ACHN (cell line): Measurements from ENCODE around the gene ECM1.
A peak's percentile ranks its signal among the peaks of the same experiment; 100 is the strongest.

Experiments used
- DNase-seq: peaks from one replicate; pipeline ENCODE4 v3.0.0-alpha.2; 2015
- in situ Hi-C: cut with HindIII; loops from 2 replicates; pipeline ENCODE4 v1.10.0; 2017; ENCODE audit warnings: low sequenced_read_pairs, low pct_ligation_motif_present, low pct_unique_long_range_greater_than_20kb

Gene ECM1

GRCh38 chr1:150507912-150508864 lies at the start of gene ECM1:
Gene ECM1, plus strand, starts transcription at chr1:150508109. Its CDS starts 101 bp downstream, at chr1:150508210.
- in situ Hi-C loops: no loop called here
- DNase-seq: peak; percentile 74

DNA sequence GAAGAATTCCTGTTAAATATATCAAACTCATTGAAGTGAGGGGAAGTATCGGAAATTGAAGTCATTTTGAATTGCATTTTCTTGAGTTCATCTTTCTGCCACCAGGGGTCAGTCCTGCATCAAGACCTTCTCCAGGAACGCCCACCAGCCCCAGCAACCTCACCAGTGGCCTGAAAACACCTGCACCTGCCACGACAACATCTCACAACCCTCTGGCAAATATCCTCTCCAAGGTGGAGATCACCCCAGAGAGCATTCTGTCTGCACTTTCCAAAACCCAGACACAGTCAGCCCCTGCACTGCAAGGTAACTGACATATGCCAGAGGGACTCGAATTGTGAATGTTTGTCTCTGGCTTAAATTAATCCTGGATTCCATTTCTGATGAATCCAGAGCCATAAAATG lies 43.5 kb upstream of the ECM1 start:
- in situ Hi-C loops: no loop called here
- DNase-seq: peak; percentile 70

DNA sequence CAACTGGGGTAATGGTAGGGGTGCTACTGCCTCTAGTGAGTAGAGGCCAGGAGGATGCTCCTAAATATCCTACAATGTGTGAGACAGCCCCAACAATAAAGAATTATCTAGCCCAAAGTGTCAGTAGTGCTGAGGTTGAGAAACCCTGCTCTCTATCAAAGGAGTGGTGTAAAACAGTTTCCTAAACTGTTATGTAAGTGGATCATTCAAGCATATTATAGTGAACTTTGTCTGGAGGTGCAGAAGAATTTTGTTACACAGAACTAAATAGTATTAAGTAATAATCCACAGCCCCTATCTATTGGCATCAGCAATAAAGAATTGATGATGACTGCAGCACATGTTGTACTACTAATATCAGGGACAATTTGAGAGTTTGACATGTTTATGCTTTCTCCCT lies 40.9 kb upstream of the ECM1 start:
- DNase-seq: no peak
- in situ Hi-C loops: no loop called here

- in situ Hi-C loops: no loop called here
- no peak for DNase-seq
Observed at GRCh38 chr1:150469291-150469690, 38.6 kb upstream of the ECM1 start.

- DNase-seq: no peak
- in situ Hi-C loops: no loop called here
Observed at GRCh38 chr1:150472601-150473200, 35.2 kb upstream of the ECM1 start.

DNA sequence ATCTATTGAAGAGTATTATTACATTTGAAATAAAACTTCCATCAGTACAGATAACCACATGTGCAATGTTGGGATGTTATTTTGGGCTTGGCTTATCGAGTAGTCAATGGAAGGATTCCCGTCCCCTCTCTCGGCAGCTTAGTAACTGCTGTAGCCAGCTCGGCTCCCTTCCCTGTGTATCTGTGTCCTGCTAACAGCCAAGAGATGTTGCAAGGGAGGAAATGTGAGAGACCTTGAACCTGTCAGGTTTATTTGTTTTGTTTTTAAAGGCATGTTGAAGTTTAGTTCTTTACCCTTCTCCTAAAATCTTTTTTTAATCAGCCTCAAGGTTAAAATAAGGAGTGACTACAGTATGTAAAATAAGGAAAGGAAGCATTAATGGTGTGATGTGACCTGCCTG lies 34.2 kb upstream of the ECM1 start:
- no peak for DNase-seq
- in situ Hi-C loops: no loop called here

- in situ Hi-C loops: no loop called here
- no peak for DNase-seq
Observed at GRCh38 chr1:150474869-150475268, 33.0 kb upstream of the ECM1 start.

GRCh38 chr1:150476754-150477153 lies 31.2 kb upstream of the ECM1 start:
- no peak for DNase-seq
- in situ Hi-C loops: no loop called here

DNA sequence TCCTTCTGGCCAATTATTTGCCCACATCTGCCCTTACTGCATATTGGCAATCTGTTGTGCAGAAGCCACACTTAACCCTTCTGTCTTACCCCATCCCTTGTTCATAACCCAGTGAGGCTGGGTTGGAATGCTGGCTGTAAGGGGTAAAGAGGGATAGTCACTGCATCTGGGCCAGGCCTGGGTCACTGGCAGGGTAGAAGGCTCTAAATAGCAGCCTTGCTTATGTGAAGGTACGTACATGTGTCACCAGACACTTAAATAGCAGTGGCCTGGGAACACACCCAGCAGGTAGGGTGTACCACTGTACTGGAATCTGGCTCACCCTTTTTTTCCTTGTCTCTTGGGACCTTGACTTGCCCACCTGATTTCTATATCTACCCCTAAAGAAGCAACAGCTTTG lies 30.6 kb upstream of the ECM1 start:
- in situ Hi-C loops: no loop called here
- DNase-seq: no peak

DNA sequence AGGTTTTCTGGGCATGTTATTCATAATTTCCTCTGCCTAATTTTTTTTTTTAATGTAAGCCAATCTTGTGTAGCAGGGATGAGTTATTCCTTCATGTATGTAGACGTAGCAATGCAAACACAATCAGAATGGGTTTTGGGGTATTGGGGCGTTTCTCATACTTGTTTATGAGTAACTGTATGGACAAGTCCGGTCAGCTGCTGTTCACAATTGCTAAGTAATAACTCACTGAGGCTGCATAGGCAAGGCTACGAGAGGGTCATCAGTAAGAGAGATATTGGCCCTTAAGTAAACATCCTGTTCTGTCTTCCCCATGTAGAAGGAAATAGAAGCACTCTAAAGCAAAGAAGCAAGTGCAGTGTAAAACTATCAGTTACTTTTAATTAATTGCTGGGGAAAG lies 30.2 kb upstream of the ECM1 start:
- in situ Hi-C loops: no loop called here
- no peak for DNase-seq

DNA sequence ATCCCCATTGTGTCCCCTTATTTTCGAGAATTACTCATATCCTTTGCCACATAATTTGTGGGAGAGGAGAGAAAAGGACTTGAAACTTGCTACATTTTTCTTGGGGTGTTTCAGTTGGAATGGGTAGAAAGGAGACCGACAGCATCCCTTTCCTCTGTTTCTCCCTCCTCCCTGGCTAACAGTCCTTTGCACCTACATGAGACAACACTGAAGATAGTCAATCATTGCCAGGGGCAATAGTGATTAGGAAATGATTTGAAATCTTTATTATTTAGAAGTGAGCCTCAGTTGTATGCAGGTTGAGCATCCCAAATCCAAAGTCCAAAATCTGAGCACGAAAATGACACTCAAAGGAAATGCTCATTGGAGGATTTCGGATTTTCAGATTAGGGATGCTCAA lies 28.5 kb upstream of the ECM1 start:
- in situ Hi-C loops: no loop called here
- no peak for DNase-seq

DNA sequence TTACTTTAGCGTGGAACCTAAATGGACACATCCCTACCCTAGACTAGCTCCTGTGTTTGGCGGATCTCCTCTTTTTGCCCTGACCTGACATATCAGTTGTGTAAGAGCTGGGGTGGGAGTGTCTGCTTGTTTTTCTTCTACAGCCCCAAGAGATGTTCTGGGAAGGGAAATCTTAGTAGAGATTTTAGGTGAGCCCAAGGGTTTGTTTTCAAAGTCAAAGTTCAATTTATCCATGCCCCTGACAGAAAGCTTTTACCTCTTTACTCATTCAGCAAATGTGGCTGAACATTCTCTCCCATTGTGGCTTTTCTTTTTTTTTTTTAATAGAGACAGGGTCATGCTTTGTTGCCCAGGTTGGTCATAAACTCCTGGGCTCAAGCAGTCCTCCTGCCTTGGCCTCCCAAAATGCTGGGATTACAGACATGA lies 28.0 kb upstream of the ECM1 start:
- no peak for DNase-seq
- in situ Hi-C loops: no loop called here

DNA sequence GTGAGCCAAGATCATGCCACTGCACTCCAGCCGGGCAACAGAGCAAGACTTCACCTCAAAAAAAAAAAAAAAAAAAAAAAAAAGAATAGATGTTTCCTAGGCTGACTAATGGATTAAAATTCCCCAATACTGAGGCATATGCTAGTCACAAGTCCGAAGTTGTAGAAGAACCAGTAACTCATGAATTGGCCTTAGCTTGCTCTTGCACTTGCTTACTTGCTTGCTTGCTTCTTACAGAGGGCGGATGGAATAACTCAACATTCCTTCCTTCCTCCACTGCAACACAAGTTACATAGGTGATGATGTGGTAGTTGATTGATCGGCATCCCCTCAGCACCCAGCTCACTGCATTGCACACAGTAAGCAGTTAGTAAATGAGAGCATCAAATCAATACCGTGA lies 23.5 kb upstream of the ECM1 start:
- in situ Hi-C loops: no loop called here
- peak; percentile 48 for DNase-seq

DNA sequence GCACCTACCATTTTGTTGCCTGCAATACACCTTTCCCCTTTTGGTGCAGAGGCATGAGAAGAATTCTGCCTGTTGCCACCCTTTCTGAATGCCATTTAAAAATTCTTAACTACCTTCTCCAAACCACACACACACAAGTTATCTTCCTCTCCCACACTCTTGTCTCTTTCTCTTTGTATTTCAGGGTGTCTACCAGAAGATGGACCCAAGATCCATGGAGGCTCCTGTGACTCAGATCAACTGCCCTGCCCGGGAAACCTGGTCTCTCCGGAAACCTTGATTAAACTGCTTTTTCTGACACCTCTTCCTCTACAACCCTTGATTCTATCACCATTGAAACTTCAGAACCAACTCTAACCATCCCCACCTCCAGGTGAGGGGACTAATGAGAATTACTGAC lies 23.0 kb upstream of the ECM1 start:
- in situ Hi-C loops: no loop called here
- peak; percentile 61 for DNase-seq

DNA sequence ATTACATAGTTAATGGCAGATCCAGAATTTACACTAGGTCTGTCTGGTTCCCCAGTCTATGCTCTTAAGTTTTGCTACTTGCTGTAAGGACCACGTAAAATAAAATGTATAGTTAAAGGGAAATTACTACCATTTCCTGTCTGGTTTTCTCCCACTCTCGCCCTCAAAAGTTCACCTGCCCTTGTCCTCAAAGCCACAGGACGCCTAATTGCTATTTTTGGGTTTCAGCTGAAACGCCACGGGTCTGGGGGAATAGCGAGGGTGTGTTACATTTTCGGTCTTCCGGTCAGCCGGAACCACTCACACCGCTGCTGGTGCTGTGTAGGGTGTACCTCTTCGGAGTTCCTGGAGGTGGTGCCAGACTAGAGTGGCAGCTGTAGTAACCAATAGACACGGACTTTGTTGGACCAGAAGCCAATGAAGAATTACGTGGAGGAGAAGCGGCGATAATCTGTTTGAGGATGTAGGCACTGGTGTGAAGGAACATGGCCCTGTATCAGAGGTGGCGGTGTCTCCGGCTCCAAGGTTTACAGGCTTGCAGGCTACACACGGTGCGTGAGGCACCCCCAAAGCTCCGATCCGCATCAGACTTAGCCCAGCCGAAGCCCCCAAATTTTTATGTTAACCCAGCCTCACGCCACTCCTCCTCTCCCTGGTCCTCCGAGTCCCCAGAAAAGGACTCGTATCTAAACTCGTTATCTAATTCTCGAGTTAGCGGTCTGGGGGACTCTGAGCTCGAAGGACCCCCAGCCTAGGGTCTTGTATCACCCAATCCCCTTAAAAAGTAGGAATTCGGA lies 20.7 kb upstream of the ECM1 start, which contains the start of gene TARS2:
Gene TARS2 (plus strand): TSS at position 454 of the 797 bp plus-strand sequence. CDS start 32 bp downstream, at position 486.
- in situ Hi-C loops: no loop called here
- peak; percentile 99 for DNase-seq

- DNase-seq: no peak
- in situ Hi-C loops: no loop called here
Observed at GRCh38 chr1:150487763-150488115, 20.2 kb upstream of the ECM1 start.

DNA sequence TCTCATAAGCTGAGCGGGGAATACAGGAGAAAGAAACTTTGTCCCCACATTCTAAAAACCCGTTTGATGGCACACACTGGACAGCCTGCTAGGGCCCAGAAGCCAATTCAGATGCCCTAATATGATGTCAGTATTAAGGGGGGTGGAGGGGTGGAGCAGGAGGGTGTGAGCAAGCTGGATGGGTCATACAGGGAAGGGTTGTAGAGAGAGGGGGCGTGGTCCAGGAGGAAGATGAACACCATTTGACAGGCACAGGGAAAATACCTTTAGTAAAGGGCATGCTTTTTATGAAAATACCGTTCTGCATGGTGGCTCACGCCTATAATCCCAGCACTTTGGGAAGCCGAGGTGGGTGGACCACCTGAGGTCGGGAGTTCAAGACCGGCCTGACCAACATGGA lies 14.7 kb upstream of the ECM1 start:
- in situ Hi-C loops: no loop called here
- no peak for DNase-seq

- in situ Hi-C loops: no loop called here
- no peak for DNase-seq
Observed at GRCh38 chr1:150498342-150498741, 9.6 kb upstream of the ECM1 start.

DNA sequence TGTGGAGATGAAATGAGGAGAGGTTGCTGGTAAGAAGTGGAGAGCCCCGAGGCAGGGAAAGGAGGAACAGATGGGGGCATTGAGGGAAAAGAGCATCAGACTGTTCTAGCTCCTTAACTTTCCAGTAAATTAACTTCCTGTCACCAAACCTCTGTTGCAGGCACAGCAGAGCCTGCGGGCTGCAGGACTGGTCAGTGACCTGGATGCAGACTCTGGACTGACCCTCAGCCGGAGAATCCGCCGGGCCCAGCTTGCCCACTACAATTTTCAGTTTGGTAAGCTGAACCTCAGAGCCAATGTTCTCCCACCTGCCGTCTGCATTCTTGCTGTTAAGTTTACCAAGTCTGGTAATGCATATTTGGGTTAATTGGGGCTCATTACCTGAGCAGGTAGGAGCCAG lies 2.5 kb upstream of the ECM1 start:
- no peak for DNase-seq
- in situ Hi-C loops: no loop called here
